Caco-2 (cell line): Measurements from ENCODE around the gene EDARADD. TPM values are rescaled to one million over a fixed set of nuclear protein-coding genes. Genes with fewer than 3 reads are reported as not detected.
A peak's percentile ranks its signal among the peaks of the same experiment; 100 is the strongest.

Experiments
- BruUV-seq: library from RNA; stranded (reverse); fragments of 400-500 nt; replicated peaks from 2 replicates; lab custom pipeline; 2021; lab: Mats Ljungman, UMichigan
- CTCF ChIA-PET: fragments of 300-600 bp; sonication (Branson Sonifier 250); formaldehyde crosslinking; loops from one replicate; lab custom pipeline; 2022; ENCODE audit warnings: antibody characterized with exemption; lab: Charles Lee
- POLR2A ChIA-PET: fragments of 300-600 bp; sonication (Branson Sonifier 250); formaldehyde crosslinking; loops from one replicate; lab custom pipeline; 2022; ENCODE audit warnings: antibody characterized with exemption; lab: Charles Lee
- DNase-seq, 2 experiments: peaks; one replicate each; pipeline versions ENCODE4 v3.0.0 to v3.0.0-alpha.2; 2020 to 2022
- H3K27me3 ChIP-seq: replicated peaks from 2 replicates; pipeline ENCODE4 v1.6.0; 2011; ENCODE audit warnings: low read length; ENCODE audit not compliant: control insufficient read depth, insufficient read depth
- H3K36me3 ChIP-seq: 2 replicates; pipeline ENCODE4 v1.5.1; 2011; ENCODE audit warnings: low read length; ENCODE audit not compliant: control insufficient read depth, insufficient read depth
- H3K4me1 ChIP-seq: fragments of 250-450 bp; sonication (Bioruptor Pico); 2 replicates; pipeline ENCODE4 v1.5.1; 2020; ENCODE audit warnings: mild to moderate bottlenecking
- H3K4me3 ChIP-seq: 2 replicates; pipeline ENCODE4 v1.5.1; 2011; ENCODE audit warnings: low read depth, mild to moderate bottlenecking, control low read depth, low read length
- H3K9me3 ChIP-seq: fragments of 250-450 bp; sonication (Bioruptor Pico); 2 replicates; pipeline ENCODE4 v1.5.1; 2020; ENCODE audit warnings: mild to moderate bottlenecking, moderate library complexity
- H3K27ac Mint-ChIP-seq: one replicate; pipeline ENCODE4 v1.8.0; 2022; ENCODE audit warnings: mixed read lengths; ENCODE audit not compliant: unreplicated experiment
- H3K27me3 Mint-ChIP-seq: one replicate; pipeline ENCODE4 v1.8.0; 2022; ENCODE audit warnings: mixed read lengths; ENCODE audit not compliant: insufficient read depth, unreplicated experiment
- H3K36me3 Mint-ChIP-seq: one replicate; pipeline ENCODE4 v1.8.0; 2022; ENCODE audit warnings: mild to moderate bottlenecking, mixed read lengths; ENCODE audit not compliant: insufficient read depth, unreplicated experiment
- H3K4me1 Mint-ChIP-seq: one replicate; pipeline ENCODE4 v1.8.0; 2022; ENCODE audit warnings: low read depth, mixed read lengths; ENCODE audit not compliant: unreplicated experiment
- H3K4me3 Mint-ChIP-seq: one replicate; pipeline ENCODE4 v1.8.0; 2022; ENCODE audit warnings: mild to moderate bottlenecking, moderate library complexity, mixed read lengths; ENCODE audit not compliant: unreplicated experiment
- H3K9me3 Mint-ChIP-seq: one replicate; pipeline ENCODE4 v1.8.0; 2022; ENCODE audit warnings: mixed read lengths; ENCODE audit not compliant: unreplicated experiment
- CTCF ChIP-seq, 2 experiments: fragments of 200-600 bp in 1 of 2; IDR thresholded peaks; 1 replicate in 1 of 2; 2 replicates in 1 of 2; pipeline versions ENCODE4 v1.5.1 to v1.8.0; 2011 to 2022; ENCODE audit warnings: antibody characterized with exemption in 1 of 2, control low read depth in 1 of 2, inconsistent platforms in 1 of 2, low read depth in 1 of 2, low read length in 1 of 2, mild to moderate bottlenecking in 1 of 2, moderate library complexity in 1 of 2; ENCODE audit not compliant: insufficient read depth in 1 of 2, severe bottlenecking in 1 of 2, unreplicated experiment in 1 of 2
- intact Hi-C: fragments of 100-400 bp; cut with micrococcal nuclease; formaldehyde crosslinking; loops from one replicate; pipeline ENCODE4 v1.10.0; 2022; ENCODE audit not compliant: unreplicated experiment
- total RNA-seq: library from RNA; stranded (reverse); gene quantifications from 2 replicates; pipeline ENCODE4 v1.2.3, GENCODE V29; 2022

Gene EDARADD
- total RNA-seq, 1 experiment from 2014 or later, result 14.4 TPM

- Histone ChIP-seq H3K9me3 (no peaks in the 10 kb centered on the region), H3K27me3 (no peaks in the 10 kb centered on the region), H3K4me3 (no peak overlapping the region), H3K4me1 (peaks cover 63% of the 10 kb centered on the region), H3K36me3 (no peaks in the 10 kb centered on the region)
- H3K9me3 Mint-ChIP-seq, result no peaks in the 10 kb centered on the region
- DNase-seq, result no peak
- no peaks in the 10 kb centered on the region for H3K36me3 Mint-ChIP-seq
- no peak overlapping the region for H3K4me3 Mint-ChIP-seq
- CTCF ChIA-PET, result no interaction called here
- H3K27ac Mint-ChIP-seq, result no peak overlapping the region
- intact Hi-C loops, result no loop called here
- no TSS peak for BruUV-seq
- peaks cover 61% of the 10 kb centered on the region for H3K4me1 Mint-ChIP-seq
- H3K27me3 Mint-ChIP-seq, result no peaks in the 10 kb centered on the region
- TF ChIP-seq CTCF (IDR thresholded peaks at IDR 0.05; ENCODE audit: insufficient read depth in 1 of 2, low read depth in 1 of 2, low read length in 1 of 2, severe bottlenecking in 1 of 2, unreplicated experiment in 1 of 2), result no peak
- POLR2A ChIA-PET, result no interaction called here
These were observed 117.8 kb downstream of the EDARADD start for GRCh38 chr1:236511735-236512418.

DNA sequence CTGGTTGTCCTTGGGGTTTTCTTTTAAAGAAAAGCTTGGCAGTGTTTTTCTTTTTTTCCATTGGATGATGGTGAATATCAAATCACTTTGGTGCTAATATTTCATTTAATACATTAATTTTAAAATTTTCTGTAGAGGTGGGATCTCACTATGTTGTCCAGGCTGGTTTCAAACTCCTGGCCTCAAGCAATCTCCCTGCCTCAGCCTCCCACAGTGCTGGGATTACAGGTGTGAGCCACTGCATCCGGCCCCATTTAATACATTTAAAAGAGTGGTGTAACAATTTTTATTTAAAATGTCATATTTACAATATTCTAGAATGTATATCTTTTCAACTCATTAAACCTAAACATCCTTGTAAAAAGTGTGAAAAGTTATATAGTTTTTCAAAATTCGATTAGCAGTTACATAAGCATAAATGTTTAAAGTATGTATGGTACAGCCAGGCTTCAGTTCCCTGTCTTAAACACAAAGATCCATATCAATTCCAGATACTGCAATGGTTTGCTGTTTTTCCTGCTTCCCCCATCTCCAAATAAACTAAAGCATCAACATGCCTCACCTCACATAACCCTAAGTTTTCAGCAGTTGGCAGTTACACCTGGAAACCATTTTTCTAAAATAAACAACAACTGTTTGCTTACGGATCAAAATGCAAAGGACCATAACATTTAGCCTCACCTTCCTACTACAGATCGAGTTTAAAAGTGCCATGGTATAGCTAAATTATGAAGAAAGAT, 120.8 kb downstream of the EDARADD start:
- no peaks in the 10 kb centered on the region for H3K36me3 Mint-ChIP-seq
- peak overlapping the region; percentile 79 for H3K27ac Mint-ChIP-seq
- no peaks in the 10 kb centered on the region for H3K9me3 Mint-ChIP-seq
- H3K4me1 ChIP-seq, result peaks cover 43% of the 10 kb centered on the region
- ChIA-PET CTCF (interaction anchor here (0.8 kb wide), 1 partner anchor 12 kb away, joined by 3 read pairs; no protein-coding TSS in a partner anchor), POLR2A (interaction anchor here (0.6 to 3.0 kb wide), 2 partner anchors 12 to 115 kb away, joined by 3 to 30 read pairs; no protein-coding TSS in a partner anchor)
- peak in 1 of 2 experiments; percentile 35 for DNase-seq
- intact Hi-C loops, result no loop called here
- no peak for TF ChIP-seq CTCF (IDR thresholded peaks at IDR 0.05; ENCODE audit: insufficient read depth in 1 of 2, low read depth in 1 of 2, low read length in 1 of 2, severe bottlenecking in 1 of 2, unreplicated experiment in 1 of 2)
- no peak overlapping the region for H3K4me3 Mint-ChIP-seq
- no peaks in the 10 kb centered on the region for H3K27me3 ChIP-seq
- H3K36me3 ChIP-seq, result no peaks in the 10 kb centered on the region
- H3K4me1 Mint-ChIP-seq, result peaks cover 56% of the 10 kb centered on the region
- H3K9me3 ChIP-seq, result no peaks in the 10 kb centered on the region
- H3K27me3 Mint-ChIP-seq, result no peaks in the 10 kb centered on the region
- no peak overlapping the region for H3K4me3 ChIP-seq
- BruUV-seq, result no TSS peak

- Histone ChIP-seq H3K9me3 (no peaks in the 10 kb centered on the region), H3K36me3 (no peaks in the 10 kb centered on the region), H3K4me1 (peaks cover 36% of the 10 kb centered on the region), H3K4me3 (no peak overlapping the region), H3K27me3 (no peaks in the 10 kb centered on the region)
- H3K4me3 Mint-ChIP-seq, result no peak overlapping the region
- no peaks in the 10 kb centered on the region for H3K27me3 Mint-ChIP-seq
- no peaks in the 10 kb centered on the region for H3K36me3 Mint-ChIP-seq
- no peak for TF ChIP-seq CTCF (IDR thresholded peaks at IDR 0.05; ENCODE audit: insufficient read depth in 1 of 2, low read depth in 1 of 2, low read length in 1 of 2, severe bottlenecking in 1 of 2, unreplicated experiment in 1 of 2)
- ChIA-PET POLR2A (interaction anchor here (0.6 to 3.0 kb wide), 2 partner anchors 12 to 116 kb away, joined by 3 to 30 read pairs; no protein-coding TSS in a partner anchor), CTCF (interaction anchor here (0.8 kb wide), 1 partner anchor 12 kb away, joined by 3 read pairs; no protein-coding TSS in a partner anchor)
- no TSS peak for BruUV-seq
- intact Hi-C loops, result no loop called here
- H3K9me3 Mint-ChIP-seq, result no peaks in the 10 kb centered on the region
- peaks cover 54% of the 10 kb centered on the region for H3K4me1 Mint-ChIP-seq
- DNase-seq, result no peak
- H3K27ac Mint-ChIP-seq, result peak overlapping the region; percentile 79
These were observed 121.4 kb downstream of the EDARADD start for GRCh38 chr1:236515443-236515958.
